GM18867 (cell line): ENCODE results near the gene ST3GAL3.

Source experiments
- ATAC-seq: cut with Tn5 transposase; IDR thresholded peaks from one replicate; pipeline ENCODE4 v1.9.1; 2021; ENCODE audit warnings: mild to moderate bottlenecking, moderate library complexity; ENCODE audit not compliant: unreplicated experiment

The ST3GAL3 gene

GRCh38 chr1:43783671-43784205, 76.4 kb downstream of the ST3GAL3 start:
- no peak for ATAC-seq

- ATAC-seq, result no peak
These were observed 79.0 kb downstream of the ST3GAL3 start for GRCh38 chr1:43786201-43786958.

GRCh38 chr1:43786960-43787359, 79.6 kb downstream of the ST3GAL3 start:
- ATAC-seq, result no peak

GRCh38 chr1:43789604-43790550, 82.5 kb downstream of the ST3GAL3 start:
- ATAC-seq, result no peak

GRCh38 chr1:43791243-43791642, 83.9 kb downstream of the ST3GAL3 start:
- no peak for ATAC-seq

DNA sequence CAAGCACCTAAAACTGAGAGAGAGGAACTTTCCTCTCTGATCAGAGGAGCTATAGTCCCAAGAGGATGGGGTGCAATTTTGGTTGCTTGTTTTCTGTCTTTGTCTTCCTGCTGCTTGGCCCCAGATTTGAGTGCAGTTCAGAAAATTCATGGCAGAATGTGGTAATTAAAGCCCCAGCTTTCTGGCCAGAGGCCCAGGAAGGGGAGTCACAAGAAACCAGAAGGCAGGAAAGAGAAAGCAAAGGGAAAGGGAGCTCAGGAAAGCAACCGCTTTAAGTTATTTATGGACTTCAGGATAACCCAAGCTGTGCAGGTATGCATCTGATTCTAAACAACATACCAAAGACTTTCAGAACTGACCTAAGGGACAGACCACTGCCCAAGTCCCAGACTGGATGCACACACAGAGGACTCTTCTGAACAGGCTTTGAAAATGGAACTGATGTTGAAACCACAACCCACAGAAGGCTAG, 88.8 kb downstream of the ST3GAL3 start:
- no peak for ATAC-seq

- no peak for ATAC-seq
These were observed 90.6 kb downstream of the ST3GAL3 start for GRCh38 chr1:43797891-43798290.

DNA sequence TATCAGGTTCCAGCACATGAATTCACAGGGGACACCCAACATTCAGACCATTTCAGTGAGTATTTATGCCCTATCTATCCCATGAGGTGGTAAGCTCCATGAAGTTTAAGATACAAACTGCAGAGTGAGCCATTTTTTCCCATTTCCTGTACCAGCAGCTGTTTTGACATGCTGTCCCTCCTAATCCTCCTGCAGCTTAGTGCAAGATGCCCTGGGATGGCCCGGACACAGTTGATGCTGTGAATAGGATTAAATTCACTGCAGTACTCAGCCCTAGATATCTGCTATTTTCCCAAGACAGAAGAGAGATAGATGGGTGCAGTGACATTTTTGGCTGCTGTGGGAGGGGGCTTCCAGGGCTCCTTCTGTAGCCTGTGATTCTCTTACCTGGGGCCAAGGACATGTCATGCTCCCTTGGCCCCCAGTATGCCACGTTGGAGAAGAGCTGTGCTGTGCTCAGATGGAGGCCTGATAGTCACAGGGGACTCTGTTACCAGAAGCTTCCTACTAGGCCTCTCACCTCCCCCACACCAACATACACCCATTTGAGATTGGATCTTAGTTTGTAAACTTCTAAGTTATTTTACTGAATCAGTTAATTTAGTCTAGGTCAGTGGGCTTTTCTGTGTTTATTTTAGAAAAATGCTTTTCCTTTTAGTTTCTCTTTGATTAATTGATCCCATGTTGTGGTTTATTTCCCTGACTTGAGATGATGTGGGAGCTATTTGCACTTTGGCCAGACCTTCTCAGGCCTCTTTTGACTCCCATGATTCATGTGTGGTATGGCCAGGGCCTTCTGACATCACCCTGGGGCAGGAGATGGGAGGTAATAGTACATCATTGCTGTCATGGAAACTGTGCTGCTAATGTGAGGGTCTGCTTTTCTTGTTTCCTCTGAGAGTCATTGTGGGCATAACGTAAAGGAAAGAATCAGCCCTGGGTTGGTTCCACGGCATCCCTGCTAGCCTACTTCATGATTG, 92.6 kb downstream of the ST3GAL3 start:
- no peak for ATAC-seq

DNA sequence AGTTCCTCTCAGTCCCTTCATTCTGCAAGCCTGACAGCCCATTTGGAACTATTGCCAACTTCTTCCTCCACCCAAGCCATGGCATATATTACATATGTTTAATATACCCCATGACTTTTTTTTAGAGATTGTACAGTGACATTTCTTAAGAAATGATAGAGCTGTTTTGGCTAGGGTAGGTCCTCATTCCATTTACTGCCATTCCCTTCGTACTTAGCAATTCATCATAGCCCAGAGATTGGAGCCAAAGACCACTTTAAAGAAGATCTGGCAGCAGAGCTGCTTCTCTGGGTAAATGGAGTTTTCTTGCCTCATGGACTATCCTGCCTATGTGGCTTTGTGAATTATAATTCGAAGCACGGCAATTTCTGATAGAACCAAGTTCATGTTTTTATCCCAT, 93.4 kb downstream of the ST3GAL3 start:
- ATAC-seq, result no peak

DNA sequence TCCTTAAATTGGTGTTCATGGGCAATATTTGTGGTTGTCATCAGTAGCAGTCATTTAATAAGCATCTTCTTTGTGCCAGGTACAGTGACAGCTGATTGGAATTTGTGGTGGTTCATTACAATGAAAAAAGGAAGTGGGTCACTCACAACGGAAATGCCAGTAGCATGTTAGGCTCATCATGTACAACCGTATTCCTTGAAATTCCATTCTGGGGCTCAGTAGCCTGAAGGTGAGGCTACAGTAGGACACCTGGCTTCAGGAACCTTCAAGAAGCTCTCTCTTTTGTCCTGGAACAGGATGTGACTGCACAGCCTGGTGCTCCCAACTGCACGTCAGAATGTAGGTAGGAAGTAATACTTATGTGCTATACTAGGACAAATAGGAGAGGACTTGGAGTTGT, 93.9 kb downstream of the ST3GAL3 start:
- ATAC-seq, result no peak

GRCh38 chr1:43802356-43802980, 95.1 kb downstream of the ST3GAL3 start:
- no peak for ATAC-seq

DNA sequence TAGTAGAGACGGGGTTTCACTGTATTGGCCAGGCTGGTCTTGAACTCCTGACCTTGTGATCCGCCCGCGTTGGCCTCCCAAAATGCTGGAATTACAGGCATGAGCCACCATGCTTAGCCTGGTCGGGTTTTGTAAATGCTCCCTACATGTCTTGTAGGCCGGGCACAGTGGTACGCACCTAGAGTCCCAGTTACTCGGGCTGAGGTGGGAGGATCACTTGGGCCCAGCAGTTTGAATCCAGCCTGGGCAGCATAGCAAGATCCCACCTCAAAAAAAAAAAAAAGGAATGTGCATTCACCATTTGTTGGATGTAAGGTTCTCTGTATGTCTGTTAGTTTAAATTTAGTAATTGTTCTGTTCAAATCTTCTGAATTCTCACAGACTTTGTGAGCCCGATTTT, 95.8 kb downstream of the ST3GAL3 start:
- ATAC-seq, result no peak

GRCh38 chr1:43803646-43804045, 96.3 kb downstream of the ST3GAL3 start:
- ATAC-seq, result no peak

DNA sequence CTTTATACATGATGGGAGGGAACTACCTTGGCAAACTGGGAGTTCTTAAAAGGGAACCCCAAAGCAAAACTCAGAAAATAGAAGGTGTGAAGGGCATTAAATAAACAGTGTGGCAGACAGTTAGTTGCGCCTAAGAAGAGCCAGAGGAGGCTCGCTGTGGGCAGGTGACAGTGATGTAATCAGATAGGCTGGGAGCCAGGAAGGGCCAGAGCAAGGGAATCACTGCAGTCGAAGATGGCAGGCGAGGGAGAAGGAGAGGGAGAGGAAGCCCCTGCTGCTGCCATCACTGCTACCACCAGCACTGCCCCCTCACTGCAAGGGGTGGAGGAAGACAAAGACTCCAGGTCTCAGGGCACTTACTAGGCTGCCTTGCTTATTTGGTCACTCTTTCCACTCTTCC, 97.2 kb downstream of the ST3GAL3 start:
- ATAC-seq, result no peak

- no peak for ATAC-seq
These were observed 98.0 kb downstream of the ST3GAL3 start for GRCh38 chr1:43805340-43805739.

GRCh38 chr1:43806183-43806582, 98.8 kb downstream of the ST3GAL3 start:
- no peak for ATAC-seq

DNA sequence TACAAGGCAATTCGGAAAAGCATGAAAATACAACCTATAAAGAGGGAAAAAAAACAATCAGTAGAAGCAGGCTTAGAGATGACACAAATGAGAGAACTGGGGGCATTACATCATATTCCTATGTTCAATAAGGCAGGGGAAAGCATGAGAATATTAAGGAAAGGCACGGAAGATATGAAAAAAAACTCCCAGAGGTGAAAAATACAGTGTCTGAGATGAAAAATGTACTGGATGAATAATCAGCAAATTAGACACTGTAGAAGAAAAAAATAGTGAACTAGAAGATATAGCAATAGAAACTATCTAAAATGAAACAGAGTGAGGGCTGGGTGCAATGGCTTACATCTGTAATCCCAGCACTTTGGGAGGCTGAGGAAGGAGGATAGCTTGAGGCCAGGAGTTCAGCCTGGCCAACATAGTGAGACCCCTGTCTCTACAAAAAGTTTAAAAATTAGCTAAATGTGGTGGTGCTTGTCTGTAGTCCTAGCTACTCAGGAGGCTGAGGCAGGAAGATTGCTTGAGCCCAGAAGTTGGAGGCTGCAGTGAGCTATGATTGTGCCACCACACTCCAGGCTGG, 101.8 kb downstream of the ST3GAL3 start:
- ATAC-seq, result no peak

- no peak for ATAC-seq
These were observed 105.2 kb downstream of the ST3GAL3 start for GRCh38 chr1:43812579-43812978.

- no peak for ATAC-seq
These were observed 107.1 kb downstream of the ST3GAL3 start for GRCh38 chr1:43814401-43814800.
